ENCODE measurements around the gene TMEM150A.
"Not testable (repeated sequence)": the region's sequence is repeated elsewhere in the genome, so short reads cannot be mapped to it uniquely, and the experiment has no call there.

The TMEM150A gene

GRCh38 chr2:85593023-85593422 is 9.5 kb downstream of the TMEM150A start:
- DNase-seq (ENCODE audit: low spot score), result no peak

GRCh38 chr2:85592299-85592698 is 10.2 kb downstream of the TMEM150A start:
- DNase-seq (ENCODE audit: low spot score), result not testable (repeated sequence)

- DNase-seq (ENCODE audit: low spot score), result no peak
These were observed 10.9 kb downstream of the TMEM150A start for GRCh38 chr2:85591563-85591962.

- DNase-seq (ENCODE audit: low spot score), result no peak
These were observed 11.5 kb downstream of the TMEM150A start for GRCh38 chr2:85590950-85591349.

DNA sequence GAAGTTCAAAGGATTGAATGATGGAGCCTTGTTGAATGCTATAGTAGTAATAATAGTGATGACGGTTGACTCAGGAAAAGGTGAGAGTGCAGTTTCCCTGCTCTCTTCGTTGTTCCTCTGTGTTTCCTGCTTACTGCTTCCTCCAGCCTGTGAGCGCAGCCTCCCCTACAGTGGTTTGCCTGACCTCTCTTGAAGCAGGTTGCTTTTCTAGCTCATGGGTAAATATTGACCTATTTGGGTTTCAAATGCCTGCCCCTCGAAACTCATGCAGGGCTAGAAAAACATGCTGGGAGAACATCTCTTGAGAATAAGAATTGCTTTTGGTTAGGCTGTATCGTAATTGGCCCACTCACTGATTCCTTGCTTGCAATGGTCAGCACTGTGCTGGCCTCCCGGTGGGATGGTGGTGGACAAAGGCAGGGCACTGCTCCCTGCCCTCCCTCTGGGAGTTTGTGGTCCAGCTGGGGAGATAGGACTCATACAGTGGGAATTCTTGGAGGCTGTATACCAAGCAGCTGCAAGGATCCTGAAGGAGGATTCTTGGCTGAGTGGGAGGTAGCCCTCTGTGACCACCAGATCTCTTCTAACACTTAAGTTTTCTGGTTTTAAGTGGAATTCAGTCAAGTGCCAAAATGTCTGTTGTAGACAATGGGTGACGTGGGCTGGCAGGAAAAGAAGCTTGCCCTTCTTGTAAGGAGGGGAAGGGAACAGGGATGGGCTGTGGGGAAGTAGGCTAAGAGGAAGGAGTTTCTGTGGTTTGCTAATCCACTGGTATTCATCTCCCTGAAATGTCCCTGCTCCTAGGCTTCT is 12.3 kb downstream of the TMEM150A start:
- DNase-seq (ENCODE audit: low spot score), result no peak

DNA sequence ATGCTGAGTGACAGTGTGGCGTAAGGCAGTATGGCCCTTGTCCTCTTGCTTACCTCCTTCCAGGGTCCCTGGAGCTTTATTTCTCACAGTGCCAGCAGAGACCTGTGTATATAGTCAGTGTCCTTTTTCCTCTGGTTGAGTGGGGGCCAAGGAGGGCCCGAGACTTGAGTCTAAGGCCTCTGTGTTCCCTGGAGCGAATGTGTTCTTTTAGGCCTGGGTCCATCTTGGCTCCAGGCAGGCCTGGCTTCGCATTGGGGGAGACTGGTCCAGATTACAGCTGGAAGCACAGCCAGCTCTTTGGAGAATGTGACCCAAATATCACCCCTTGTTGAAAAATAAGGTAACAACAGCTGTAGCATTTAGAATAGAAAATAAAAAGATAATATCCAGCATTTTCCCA is 13.3 kb downstream of the TMEM150A start:
- no peak for DNase-seq (ENCODE audit: low spot score)

DNA sequence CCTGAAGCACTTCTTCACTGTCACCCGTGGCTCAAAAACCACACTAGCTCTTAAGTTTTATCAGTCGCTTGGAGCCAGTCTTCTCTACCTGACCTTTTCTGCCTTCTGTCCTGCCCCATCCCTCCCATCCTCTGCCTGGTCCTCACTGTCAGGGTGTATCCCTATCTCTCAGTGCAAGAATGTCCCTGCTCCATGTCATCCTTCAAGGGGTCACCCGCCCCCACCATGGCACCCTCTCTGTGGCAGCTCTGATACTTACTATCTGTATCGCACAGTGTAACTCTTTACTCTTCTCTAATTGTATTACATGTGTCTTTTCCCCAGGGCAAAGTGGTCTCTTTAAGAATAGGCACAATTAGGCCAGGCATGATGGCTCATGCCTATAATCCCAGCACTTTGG is 13.9 kb downstream of the TMEM150A start:
- DNase-seq (ENCODE audit: low spot score), result no peak

DNA sequence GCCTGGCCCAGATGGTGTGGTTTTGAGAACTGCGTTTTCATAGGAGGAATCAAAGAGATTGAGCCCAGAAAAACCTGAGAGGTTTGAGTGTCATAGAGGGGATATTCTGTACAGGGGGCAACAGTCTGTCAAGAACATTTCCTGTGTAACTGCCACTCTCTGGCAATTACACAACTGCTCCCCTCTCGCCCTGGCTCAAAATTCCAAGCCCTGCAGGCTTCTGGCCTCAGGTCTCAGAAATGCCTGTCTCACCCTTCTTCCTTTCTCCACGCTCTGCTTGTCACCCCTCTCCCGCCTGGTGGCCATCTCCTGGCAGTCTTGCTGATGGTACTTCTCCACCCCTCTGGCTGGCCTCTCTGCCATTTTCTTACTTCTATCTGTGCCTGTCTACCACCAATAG is 14.3 kb downstream of the TMEM150A start:
- DNase-seq (ENCODE audit: low spot score), result no peak

- no peak for DNase-seq (ENCODE audit: low spot score)
These were observed 16.8 kb downstream of the TMEM150A start for GRCh38 chr2:85585781-85586105.

- DNase-seq (ENCODE audit: low spot score), result peak; percentile 49
These were observed 17.4 kb downstream of the TMEM150A start for GRCh38 chr2:85584857-85585780.

GRCh38 chr2:85584354-85584856 is 18.1 kb downstream of the TMEM150A start, which contains the start of gene VAMP5:
Gene VAMP5 (plus strand): TSS chr2:85584431. CDS start chr2:85584491, 60 bp downstream.
- DNase-seq (ENCODE audit: low spot score), result no peak

- no peak for DNase-seq (ENCODE audit: low spot score)
These were observed 18.7 kb downstream of the TMEM150A start for GRCh38 chr2:85583667-85584353.

GRCh38 chr2:85582492-85582891 is 20.0 kb downstream of the TMEM150A start:
- DNase-seq (ENCODE audit: low spot score), result no peak

DNA sequence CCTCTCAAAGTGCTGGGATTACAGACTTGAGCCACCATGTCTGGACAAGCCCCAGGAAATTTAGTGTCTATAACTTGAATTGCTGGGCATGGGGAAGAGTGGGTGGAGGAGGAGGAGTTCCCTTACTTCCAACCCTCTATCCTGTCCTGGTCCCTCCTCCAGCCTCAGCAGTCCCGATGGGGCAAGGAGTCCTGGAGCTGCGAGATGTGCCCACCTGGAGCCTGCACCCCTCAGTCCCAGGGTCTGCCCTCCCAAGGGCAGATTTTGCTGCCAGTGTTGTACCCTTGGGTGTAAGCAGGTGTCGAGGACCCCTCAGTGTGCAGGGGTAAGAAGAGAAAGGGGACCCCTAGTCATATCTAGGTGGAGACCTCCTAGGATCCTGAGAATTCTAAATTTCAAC is 22.3 kb downstream of the TMEM150A start:
- no peak for DNase-seq (ENCODE audit: low spot score)

GRCh38 chr2:85579266-85579935 is 23.1 kb downstream of the TMEM150A start:
- no peak for DNase-seq (ENCODE audit: low spot score)

DNA sequence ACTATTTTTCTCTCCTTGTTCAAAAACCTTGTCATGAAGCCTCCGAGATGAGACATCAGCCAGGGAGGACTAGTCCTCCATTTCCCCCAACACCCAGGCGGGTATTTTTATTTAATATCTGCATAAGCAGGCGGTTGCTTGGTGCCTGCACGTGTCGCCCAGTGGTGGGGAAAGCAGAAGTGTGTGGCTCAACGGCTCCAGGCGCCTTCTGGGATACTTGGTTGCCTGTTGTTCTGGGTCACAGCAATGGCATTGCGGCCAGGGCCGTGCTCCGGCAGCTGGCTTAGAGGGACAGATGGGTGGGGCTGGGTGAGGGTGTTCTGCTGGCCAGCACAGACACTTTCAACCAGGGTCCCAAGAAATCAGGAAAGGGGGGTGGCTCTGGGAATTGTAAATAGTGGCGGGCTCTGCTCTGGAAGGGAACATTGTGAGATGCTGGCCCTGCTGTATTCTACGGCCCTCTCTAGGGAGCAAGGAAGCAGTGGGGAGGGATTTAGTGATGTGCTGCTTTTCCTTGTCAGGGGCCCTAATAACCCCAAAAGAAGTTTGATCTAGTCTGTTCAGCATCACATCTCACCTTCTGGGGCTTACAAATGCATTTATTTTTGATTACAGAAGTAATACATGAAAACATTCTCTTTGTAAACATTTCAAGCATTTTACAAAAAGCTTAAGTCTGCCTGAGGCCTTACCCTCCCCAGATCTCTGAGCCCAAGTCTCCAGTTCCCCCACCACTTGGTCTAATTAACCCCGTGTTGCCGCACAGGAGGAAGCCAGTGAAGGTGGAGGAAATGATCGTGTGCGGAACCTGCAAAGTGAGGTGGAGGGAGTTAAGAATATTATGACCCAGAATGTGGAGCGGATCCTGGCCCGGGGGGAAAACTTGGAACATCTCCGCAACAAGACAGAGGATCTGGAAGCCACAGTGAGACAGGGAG is 24.0 kb downstream of the TMEM150A start:
- peak; percentile 18 for DNase-seq (ENCODE audit: low spot score)

GRCh38 chr2:85577386-85578242 is 24.9 kb downstream of the TMEM150A start, which contains the start of gene VAMP8:
Gene VAMP8 (plus strand): TSS chr2:85577586. CDS start chr2:85577647, 61 bp downstream.
- DNase-seq (ENCODE audit: low spot score), result peak; percentile 46

- DNase-seq (ENCODE audit: low spot score), result no peak
These were observed 25.5 kb downstream of the TMEM150A start for GRCh38 chr2:85577063-85577385.

DNA sequence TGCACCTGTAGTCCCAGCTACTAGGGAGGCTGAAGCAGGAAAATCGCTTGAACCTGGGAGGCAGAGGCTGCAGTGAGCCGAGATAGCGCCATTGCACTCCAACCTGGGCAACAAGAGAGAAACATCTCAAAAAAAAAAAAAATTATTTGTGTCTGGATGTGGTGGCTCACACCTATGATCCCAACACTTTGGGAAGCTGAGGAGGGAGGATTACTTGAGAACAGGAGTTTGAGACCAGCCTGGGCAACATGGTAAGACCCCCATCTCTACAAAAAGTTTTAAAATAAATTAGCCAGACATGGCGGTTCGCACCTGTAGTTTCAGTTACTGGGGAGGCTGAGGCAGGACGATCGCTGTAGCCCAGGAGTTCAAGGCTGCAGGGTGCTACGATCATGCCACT is 26.8 kb downstream of the TMEM150A start:
- no peak for DNase-seq (ENCODE audit: low spot score)

DNA sequence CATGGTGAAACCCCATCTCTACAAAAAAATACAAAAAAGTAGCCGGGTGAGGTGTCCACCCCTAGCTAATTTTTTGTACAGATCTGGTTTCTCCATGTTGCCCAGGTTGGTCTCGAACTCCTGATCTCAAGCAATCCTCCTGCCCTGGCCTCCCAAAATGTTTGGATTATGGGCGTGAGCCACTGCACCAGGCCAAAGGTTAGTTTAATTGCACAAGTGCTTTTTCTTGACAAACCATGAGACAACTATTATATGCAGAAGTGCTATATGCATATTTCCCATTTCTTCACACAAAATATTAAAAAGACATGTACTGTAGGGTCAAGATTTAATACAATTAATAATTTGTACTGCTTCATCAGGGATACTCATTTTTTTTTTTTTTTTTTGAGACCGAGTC is 36.2 kb downstream of the TMEM150A start:
- no peak for DNase-seq (ENCODE audit: low spot score)

All from hematopoietic multipotent progenitor cell treated with erythropoietin and hydrocortisone succinate and interleukin-3 and kit ligand, for 17 days (in vitro differentiated cells).